ENCODE results near the gene CCL4L2. TPM values are rescaled to one million over a fixed set of nuclear protein-coding genes. Genes with fewer than 3 reads are reported as not detected.
"Not testable (repeated sequence)": the region's sequence is repeated elsewhere in the genome, so short reads cannot be mapped to it uniquely, and the experiment has no call there.

The CCL4L2 gene
- total RNA-seq, 1 donor from 2014 or later, result not detected

GRCh38 chr17:36193216-36193775, 17.6 kb upstream of the CCL4L2 start:
- peaks cover 27% of the 10 kb centered on the region for H3K27me3 ChIP-seq (ENCODE audit: low read depth)
- H3K4me1 ChIP-seq, result no peaks in the 10 kb centered on the region
- H3K27ac ChIP-seq (replicated peaks), result no peak overlapping the region
- H3K9me3 ChIP-seq (replicated peaks), result no peaks in the 10 kb centered on the region
- no peaks in the 10 kb centered on the region for H3K36me3 ChIP-seq
- no peak for DNase-seq
- TF ChIP-seq CTCF (IDR thresholded peaks at IDR 0.05; ENCODE audit: borderline replicate concordance), result no peak
- no peak overlapping the region for H3K4me3 ChIP-seq
- intact Hi-C loops (cut with micrococcal nuclease), result no loop called here

DNA sequence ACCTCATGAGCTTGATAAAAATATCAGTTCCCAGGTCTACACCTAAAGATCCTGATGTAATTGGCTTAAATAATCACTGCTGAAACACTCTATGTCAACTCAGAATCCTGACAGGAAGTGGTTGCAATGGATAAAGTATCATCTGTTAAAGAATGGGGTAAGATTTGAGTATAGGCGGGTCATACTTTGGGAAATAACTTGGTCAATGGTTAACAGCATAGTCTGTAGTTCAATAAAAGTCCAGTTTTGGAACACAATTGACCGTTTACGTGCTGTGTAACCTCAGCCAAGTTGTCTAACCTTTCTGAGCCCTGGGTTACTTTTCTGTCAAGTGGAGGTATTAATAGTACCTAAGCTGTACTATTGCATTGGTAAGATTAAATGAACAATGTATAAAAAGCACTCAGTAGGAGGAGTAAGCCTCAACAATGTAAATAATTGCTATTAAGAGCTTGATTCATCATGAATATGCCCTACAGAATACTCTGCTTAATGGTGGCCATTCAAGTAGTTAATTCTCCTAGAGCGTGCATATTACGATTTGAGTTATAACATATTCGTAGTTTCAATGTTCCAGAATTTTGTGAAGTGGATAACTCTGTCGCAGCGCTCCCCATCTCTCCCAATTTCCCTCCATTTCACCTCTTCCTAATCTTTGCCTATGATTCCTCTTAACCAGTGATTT, 16.6 kb upstream of the CCL4L2 start:
- intact Hi-C loops (cut with micrococcal nuclease); DNase-seq: not testable (repeated sequence)

GRCh38 chr17:36194832-36195433, 15.9 kb upstream of the CCL4L2 start:
- peaks cover 32% of the 10 kb centered on the region for H3K27me3 ChIP-seq (ENCODE audit: low read depth)
- H3K4me1 ChIP-seq; intact Hi-C loops (cut with micrococcal nuclease); H3K36me3 ChIP-seq; DNase-seq; H3K27ac ChIP-seq (replicated peaks); H3K4me3 ChIP-seq; H3K9me3 ChIP-seq (replicated peaks): not testable (repeated sequence)

More for the DNA sequence above, 16.6 kb upstream of the CCL4L2 start:
- not testable (repeated sequence) for H3K9me3 ChIP-seq (replicated peaks); H3K4me3 ChIP-seq; H3K36me3 ChIP-seq; H3K4me1 ChIP-seq; H3K27ac ChIP-seq (replicated peaks)
- peaks cover 32% of the 10 kb centered on the region for H3K27me3 ChIP-seq (ENCODE audit: low read depth)

- Histone ChIP-seq H3K36me3 (no peaks in the 10 kb centered on the region), H3K9me3 (replicated peaks) (no peaks in the 10 kb centered on the region), H3K4me1 (peaks cover 6% of the 10 kb centered on the region), H3K4me3 (no peak overlapping the region), H3K27me3 (ENCODE audit: low read depth) (peaks cover 32% of the 10 kb centered on the region), H3K27ac (replicated peaks) (no peak overlapping the region)
- DNase-seq, result no peak
- no peak for TF ChIP-seq CTCF (IDR thresholded peaks at IDR 0.05; ENCODE audit: borderline replicate concordance)
- intact Hi-C loops (cut with micrococcal nuclease), result no loop called here
These were observed 15.3 kb upstream of the CCL4L2 start for GRCh38 chr17:36195434-36196130.

DNA sequence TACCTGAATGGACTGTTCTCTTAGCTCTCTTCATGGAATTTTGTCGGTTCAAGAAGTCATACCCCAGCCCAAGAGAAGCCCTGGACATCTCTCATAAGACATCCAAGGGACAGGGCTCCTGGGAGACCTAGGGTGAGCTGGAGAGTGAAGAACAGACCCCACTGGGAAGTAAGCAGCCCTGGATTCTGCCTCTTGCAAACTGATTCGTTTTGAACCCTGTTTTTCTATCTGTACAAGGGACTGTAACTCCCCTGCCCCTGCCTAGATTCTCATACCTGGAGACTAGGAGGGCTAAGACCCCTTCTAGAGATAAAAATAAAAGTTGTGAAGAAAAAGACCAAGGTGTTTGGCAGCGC, 14.8 kb upstream of the CCL4L2 start:
- DNase-seq, result no peak
- no peaks in the 10 kb centered on the region for H3K36me3 ChIP-seq
- intact Hi-C loops (cut with micrococcal nuclease), result no loop called here
- peaks cover 6% of the 10 kb centered on the region for H3K4me1 ChIP-seq
- H3K27me3 ChIP-seq (ENCODE audit: low read depth), result peaks cover 32% of the 10 kb centered on the region
- TF ChIP-seq CTCF (IDR thresholded peaks at IDR 0.05; ENCODE audit: borderline replicate concordance), result no peak
- no peak overlapping the region for H3K27ac ChIP-seq (replicated peaks)
- no peaks in the 10 kb centered on the region for H3K9me3 ChIP-seq (replicated peaks)
- no peak overlapping the region for H3K4me3 ChIP-seq

- H3K27ac ChIP-seq (replicated peaks), result no peak overlapping the region
- no peak for DNase-seq
These were observed 13.5 kb upstream of the CCL4L2 start for GRCh38 chr17:36197387-36197703.

More at GRCh38 chr17:36197387-36197703, 13.5 kb upstream of the CCL4L2 start:
- Histone ChIP-seq H3K27me3 (ENCODE audit: low read depth) (peaks cover 35% of the 10 kb centered on the region), H3K4me3 (no peak overlapping the region), H3K36me3 (no peaks in the 10 kb centered on the region), H3K4me1 (peaks cover 6% of the 10 kb centered on the region), H3K9me3 (replicated peaks) (no peaks in the 10 kb centered on the region)
- TF ChIP-seq CTCF (IDR thresholded peaks at IDR 0.05; ENCODE audit: borderline replicate concordance), result no peak
- intact Hi-C loops (cut with micrococcal nuclease), result no loop called here
